ENCODE data around the gene ATP23. TPM values are rescaled to one million over a fixed set of nuclear protein-coding genes. Genes with fewer than 3 reads are reported as not detected.

ATP23 gene
- total and polyA plus RNA-seq, 2 donors (not counting 3 experiments of a cell fraction or from before 2014, with no cell fraction given): 5.9 to 9.0 TPM

GRCh38 chr12:57966536-57966935 is 25.2 kb downstream of the ATP23 start:
- H4K20me1 ChIP-seq (replicated peaks; ENCODE audit: control insufficient read depth, extremely low read depth, insufficient read depth, low read length): no peaks in the 10 kb centered on the region
- ChIA-PET POLR2A (no interaction called here), CTCF (no interaction called here)
- dilution Hi-C loops (cut with MboI; ENCODE audit: extremely low pct_ligation_motif_present, low sequenced_read_pairs): no loop called here
- no peak for TF ChIP-seq GATA2 (IDR thresholded peaks at IDR 0.05; ENCODE audit: insufficient read depth, insufficient read length, low read depth, low read length)
- TF ChIP-seq POLR2AphosphoS5 (IDR thresholded peaks at IDR 0.05; ENCODE audit: insufficient read depth, low read depth, low read length): no peak
- TF ChIP-seq FOS (IDR thresholded peaks at IDR 0.05; ENCODE audit: borderline replicate concordance, insufficient read depth, low read length): no peak
- no peak for TF ChIP-seq POLR2A (IDR thresholded peaks at IDR 0.05; ENCODE audit: low read depth, low read length)
- no peak for TF ChIP-seq EZH2 (IDR thresholded peaks at IDR 0.05; ENCODE audit: borderline replicate concordance, low read depth, low read length, severe bottlenecking)
- no peak for TF ChIP-seq MYC (IDR thresholded peaks at IDR 0.05; ENCODE audit: low read depth, low read length)
- no peak for TF ChIP-seq CTCF (IDR thresholded peaks at IDR 0.05; ENCODE audit: extremely low read depth in 1 of 2, insufficient read depth in 1 of 2, low read depth in 1 of 2, low read length in 2 of 2)
- TF ChIP-seq MAX (IDR thresholded peaks at IDR 0.05; ENCODE audit: insufficient read depth, insufficient read length): no peak
- no peak for TF ChIP-seq JUN (IDR thresholded peaks at IDR 0.05; ENCODE audit: borderline replicate concordance, insufficient read depth, insufficient read length, low read depth)
- H3K9me3 ChIP-seq (replicated peaks; ENCODE audit: control insufficient read depth, insufficient read depth, low read length): no peaks in the 10 kb centered on the region
- H3K9me1 ChIP-seq (replicated peaks; ENCODE audit: control insufficient read depth, extremely low read depth, insufficient read depth, low read length): no peaks in the 10 kb centered on the region
- DNase-seq (ENCODE audit: low read depth, low spot score) (no peak), FAIRE-seq (no peak)
- H2AFZ ChIP-seq (ENCODE audit: low read depth, low read length): no peak overlapping the region
- H3K9ac ChIP-seq (replicated peaks; ENCODE audit: extremely low read depth, insufficient read depth, low read length): no peak overlapping the region
- H3K79me2 ChIP-seq (ENCODE audit: control insufficient read depth, insufficient read depth, low read length): no peaks in the 10 kb centered on the region
- no peak overlapping the region for H3K4me3 ChIP-seq (replicated peaks in 1 of 3; ENCODE audit: insufficient read depth in 1 of 3, low read depth in 1 of 3, low read length in 3 of 3)
- no peaks in the 10 kb centered on the region for H3K4me1 ChIP-seq (ENCODE audit: control insufficient read depth, extremely low read depth, insufficient read depth, low read length)
- H3K4me2 ChIP-seq (ENCODE audit: insufficient read depth, low read length): no peak overlapping the region
- BruUV-seq (replicated peaks): no TSS peak
- no peaks in the 10 kb centered on the region for H3K27me3 ChIP-seq (ENCODE audit: control insufficient read depth in 2 of 2, insufficient read depth in 2 of 2, low read length in 2 of 2)
- intact Hi-C loops (cut with micrococcal nuclease): no loop called here
- H3K27ac ChIP-seq (ENCODE audit: insufficient read depth, low read depth, low read length): no peak overlapping the region
- H3K36me3 ChIP-seq (ENCODE audit: control insufficient read depth in 2 of 2, extremely low read depth in 1 of 2, insufficient read depth in 2 of 2, low read length in 2 of 2): no peaks in the 10 kb centered on the region

Measured in endothelial cell of umbilical vein (primary cell).